GM23248 (cell line): ENCODE results near the gene CDH22. TPM values are rescaled to one million over a fixed set of nuclear protein-coding genes. Genes with fewer than 3 reads are reported as not detected.

Source experiments
- DNase-seq: peaks from one replicate; pipeline ENCODE4 v3.0.0-alpha.2; 2015
- H2AFZ ChIP-seq: fragments of 200-600 bp; sonication (generic); 2 replicates; pipeline ENCODE4 v1.6.1; 2016; ENCODE audit warnings: antibody characterized with exemption
- H3F3A ChIP-seq: fragments of 200-600 bp; sonication (generic); 2 replicates; pipeline ENCODE4 v1.6.1; 2016; ENCODE audit warnings: mild to moderate bottlenecking, antibody characterized with exemption, mixed run types; ENCODE audit not compliant: insufficient read depth
- H3K27ac ChIP-seq: fragments of 200-600 bp; sonication (generic); 2 replicates; pipeline ENCODE4 v1.5.1; 2016; ENCODE audit warnings: mild to moderate bottlenecking
- H3K27me3 ChIP-seq: fragments of 200-600 bp; sonication (generic); replicated peaks from 2 replicates; pipeline ENCODE4 v1.6.1; 2016; ENCODE audit warnings: mild to moderate bottlenecking; ENCODE audit not compliant: insufficient read depth
- H3K36me3 ChIP-seq: fragments of 200-600 bp; sonication (generic); 2 replicates; pipeline ENCODE4 v1.6.1; 2016; ENCODE audit warnings: low read depth, mild to moderate bottlenecking
- H3K4me1 ChIP-seq: fragments of 200-600 bp; sonication (generic); 2 replicates; pipeline ENCODE4 v1.6.1; 2016; ENCODE audit warnings: mild to moderate bottlenecking; ENCODE audit not compliant: insufficient read depth
- H3K4me2 ChIP-seq: fragments of 200-600 bp; sonication (generic); one replicate; pipeline ENCODE4 v1.6.1; 2016; ENCODE audit warnings: mild to moderate bottlenecking; ENCODE audit not compliant: unreplicated experiment
- H3K4me3 ChIP-seq: fragments of 200-600 bp; sonication (generic); 2 replicates; pipeline ENCODE4 v1.5.1; 2016; ENCODE audit warnings: mild to moderate bottlenecking
- H3K79me2 ChIP-seq: fragments of 200-600 bp; sonication (generic); 2 replicates; pipeline ENCODE4 v1.6.1; 2016; ENCODE audit warnings: mild to moderate bottlenecking; ENCODE audit not compliant: insufficient read depth
- H3K9ac ChIP-seq: fragments of 200-600 bp; sonication (generic); 2 replicates; pipeline ENCODE4 v1.6.1; 2016; ENCODE audit warnings: mild to moderate bottlenecking
- H3K9me2 ChIP-seq: fragments of 200-600 bp; sonication (generic); 2 replicates; pipeline ENCODE4 v1.6.1; 2016; ENCODE audit warnings: mixed run types, mild to moderate bottlenecking, moderate library complexity; ENCODE audit not compliant: insufficient read depth
- H3K9me3 ChIP-seq: fragments of 200-600 bp; sonication (generic); one replicate; pipeline ENCODE4 v1.6.1; 2017; ENCODE audit warnings: low read depth
- H4K20me1 ChIP-seq: fragments of 200-600 bp; sonication (generic); 2 replicates; pipeline ENCODE4 v1.6.0; 2016; ENCODE audit not compliant: insufficient read depth
- EZH2 ChIP-seq: fragments of 200-600 bp; sonication (generic); IDR thresholded peaks from 2 replicates; pipeline ENCODE4 v1.6.1; 2018; ENCODE audit warnings: antibody characterized with exemption, mild to moderate bottlenecking; ENCODE audit not compliant: insufficient read depth, poor library complexity, severe bottlenecking
- EZH2phosphoT487 ChIP-seq: fragments of 200-600 bp; sonication (generic); IDR thresholded peaks from 2 replicates; pipeline ENCODE4 v1.6.1; 2018; ENCODE audit warnings: antibody characterized with exemption, moderate library complexity, mild to moderate bottlenecking, low read depth; ENCODE audit not compliant: insufficient read depth
- WGBS, 2 experiments: methylation state at CpG; one replicate each; pipeline ENCODE4 v1.1.6; 2015 to 2017; ENCODE audit warnings: low lambda C conversion rate in 2 of 2, low coverage in 1 of 2; ENCODE audit errors: missing lambda C conversion rate in 2 of 2; 5-methylcytosine and 5-hydroxymethylcytosine counted together
- in situ Hi-C: fragments of 300-500 bp; cut with MboI; formaldehyde crosslinking; loops from 2 replicates; pipeline ENCODE4 v1.15.0; 2020
- polyA plus RNA-seq: library from polyadenylated mRNA; unstranded; fragments of >200 nt; fragmentation: Nextera tagmentation; extraction: Ambion mirVana; gene quantifications from 2 replicates; pipeline ENCODE4 v1.2.1, GENCODE V29; 2016
- total RNA-seq: library from RNA; depleted of rRNA; stranded (reverse); fragments of >200 nt; shearing (Covaris generic); gene quantifications from 2 replicates; pipeline ENCODE4 v1.2.3, GENCODE V29; 2014

The CDH22 gene
- total and polyA plus RNA-seq, 2 experiments from 2014 or later = not detected

GRCh38 chr20:46131396-46131795, 176.9 kb downstream of the CDH22 start:
- no peaks in the 10 kb centered on the region for H3K9me3 ChIP-seq
- H2AFZ ChIP-seq = no peak overlapping the region
- no peaks in the 10 kb centered on the region for H3F3A ChIP-seq
- no peaks in the 10 kb centered on the region for H3K79me2 ChIP-seq
- H3K4me2 ChIP-seq = no peak overlapping the region
- TF ChIP-seq EZH2 (no peak), EZH2phosphoT487 (no peak)
- no peaks in the 10 kb centered on the region for H3K9me2 ChIP-seq
- peaks cover 30% of the 10 kb centered on the region for H3K27me3 ChIP-seq
- no peaks in the 10 kb centered on the region for H4K20me1 ChIP-seq
- no peaks in the 10 kb centered on the region for H3K4me1 ChIP-seq
- H3K27ac ChIP-seq = no peak overlapping the region
- H3K9ac ChIP-seq = no peak overlapping the region
- in situ Hi-C loops = loop anchor here (10.0 to 25.0 kb wide), 2 partner anchors 213 to 306 kb away; no protein-coding TSS in a partner anchor
- H3K36me3 ChIP-seq = no peaks in the 10 kb centered on the region
- DNase-seq = peak; percentile 35
- 14 to 30% methylated on average over 6 of the region's 6 CpGs for WGBS, 2 experiments
- no peak overlapping the region for H3K4me3 ChIP-seq

GRCh38 chr20:46130534-46130933, 177.8 kb downstream of the CDH22 start:
- Histone ChIP-seq H3K4me3 (no peak overlapping the region), H4K20me1 (no peaks in the 10 kb centered on the region), H3K4me2 (no peak overlapping the region), H3K9ac (no peak overlapping the region), H3K9me3 (no peaks in the 10 kb centered on the region), H3K36me3 (no peaks in the 10 kb centered on the region), H3K79me2 (no peaks in the 10 kb centered on the region), H3K9me2 (no peaks in the 10 kb centered on the region), H3K4me1 (no peaks in the 10 kb centered on the region), H3K27me3 (peaks cover 30% of the 10 kb centered on the region), H3F3A (no peaks in the 10 kb centered on the region), H3K27ac (no peak overlapping the region), H2AFZ (no peak overlapping the region)
- WGBS, 2 experiments = 54% methylated on average over 4 of the region's 4 CpGs
- TF ChIP-seq EZH2 = no peak
- TF ChIP-seq EZH2phosphoT487 = no peak
- in situ Hi-C loops = loop anchor here (10.0 to 25.0 kb wide), 2 partner anchors 214 to 307 kb away; no protein-coding TSS in a partner anchor
- no peak for DNase-seq

- WGBS, 2 experiments = 8 to 12% methylated on average over 5 of the region's 5 CpGs
- H3K4me3 ChIP-seq = no peak overlapping the region
- no peaks in the 10 kb centered on the region for H3F3A ChIP-seq
- H3K27me3 ChIP-seq = peaks cover 30% of the 10 kb centered on the region
- H3K36me3 ChIP-seq = no peaks in the 10 kb centered on the region
- no peak overlapping the region for H3K4me2 ChIP-seq
- H3K9me2 ChIP-seq = no peaks in the 10 kb centered on the region
- H3K79me2 ChIP-seq = no peaks in the 10 kb centered on the region
- H3K9ac ChIP-seq = no peak overlapping the region
- no peak for DNase-seq
- TF ChIP-seq EZH2phosphoT487 = no peak
- TF ChIP-seq EZH2 = no peak
- H3K4me1 ChIP-seq = no peaks in the 10 kb centered on the region
- no peaks in the 10 kb centered on the region for H4K20me1 ChIP-seq
- H3K27ac ChIP-seq = no peak overlapping the region
- in situ Hi-C loops = loop anchor here (10.0 to 25.0 kb wide), 2 partner anchors 215 to 307 kb away; no protein-coding TSS in a partner anchor
- H3K9me3 ChIP-seq = no peaks in the 10 kb centered on the region
- H2AFZ ChIP-seq = no peak overlapping the region
Measured at GRCh38 chr20:46129955-46130481, 178.3 kb downstream of the CDH22 start.

- Histone ChIP-seq H3K9ac (no peak overlapping the region), H3K9me2 (no peaks in the 10 kb centered on the region), H3K27ac (no peak overlapping the region), H3K4me1 (no peaks in the 10 kb centered on the region), H3K27me3 (peaks cover 30% of the 10 kb centered on the region), H3K79me2 (no peaks in the 10 kb centered on the region), H3K4me2 (no peak overlapping the region), H2AFZ (no peak overlapping the region), H4K20me1 (no peaks in the 10 kb centered on the region), H3K4me3 (no peak overlapping the region), H3K9me3 (no peaks in the 10 kb centered on the region), H3K36me3 (no peaks in the 10 kb centered on the region), H3F3A (no peaks in the 10 kb centered on the region)
- WGBS, 2 experiments = 23 to 24% methylated on average over 14 to 16 of the region's 16 CpGs
- DNase-seq = peak; percentile 35
- no peak for TF ChIP-seq EZH2phosphoT487
- no peak for TF ChIP-seq EZH2
- in situ Hi-C loops = loop anchor here (25.0 kb wide), 1 partner anchor 309 kb away; no protein-coding TSS in a partner anchor
Measured at GRCh38 chr20:46128310-46129151, 179.8 kb downstream of the CDH22 start.
